GM23338 (cell line): ENCODE measurements around the gene PYGO1. TPM values are rescaled to one million over a fixed set of nuclear protein-coding genes. Genes with fewer than 3 reads are reported as not detected.

ENCODE experiments used
- ATAC-seq: fragments of 200-7000 bp; cut with Tn5 transposase; 3 replicates; pipeline ENCODE4 v1.9.1; 2020
- DNase-seq: peaks from one replicate; pipeline ENCODE4 v3.0.0-alpha.2; 2015; ENCODE audit warnings: low spot score
- H2AFZ ChIP-seq: fragments of 200-600 bp; sonication (generic); 2 replicates; pipeline ENCODE4 v1.8.0; 2016; ENCODE audit warnings: antibody characterized with exemption, mild to moderate bottlenecking, moderate library complexity
- H3F3A ChIP-seq: fragments of 200-600 bp; sonication (generic); replicated peaks from 2 replicates; pipeline ENCODE4 v1.8.0; 2017; ENCODE audit warnings: antibody characterized with exemption, mixed run types, low read depth
- H3K27ac ChIP-seq: fragments of 200-600 bp; sonication (generic); 2 replicates; pipeline ENCODE4 v1.6.1; 2016; ENCODE audit warnings: low read depth
- H3K27me3 ChIP-seq: fragments of 200-600 bp; sonication (generic); 2 replicates; pipeline ENCODE4 v1.8.0; 2016; ENCODE audit warnings: mild to moderate bottlenecking, mixed run types, moderate library complexity; ENCODE audit not compliant: insufficient read depth
- H3K36me3 ChIP-seq: fragments of 200-600 bp; sonication (generic); 2 replicates; pipeline ENCODE4 v1.8.0; 2016; ENCODE audit warnings: mild to moderate bottlenecking; ENCODE audit not compliant: insufficient read depth
- H3K4me1 ChIP-seq: fragments of 200-600 bp; sonication (generic); 2 replicates; pipeline ENCODE4 v1.8.0; 2016; ENCODE audit warnings: mild to moderate bottlenecking, moderate library complexity; ENCODE audit not compliant: insufficient read depth
- H3K4me2 ChIP-seq: fragments of 200-600 bp; sonication (generic); 2 replicates; pipeline ENCODE4 v1.7.1; 2017; ENCODE audit warnings: mixed run types
- H3K4me3 ChIP-seq: fragments of 200-600 bp; sonication (generic); 2 replicates; pipeline ENCODE4 v1.6.1; 2016; ENCODE audit warnings: mixed run types
- H3K79me2 ChIP-seq: fragments of 200-600 bp; sonication (generic); replicated peaks from 2 replicates; pipeline ENCODE4 v1.8.0; 2017; ENCODE audit warnings: mild to moderate bottlenecking; ENCODE audit not compliant: insufficient read depth
- H3K9me2 ChIP-seq: fragments of 200-600 bp; sonication (generic); 2 replicates; pipeline ENCODE4 v1.8.0; 2017; ENCODE audit not compliant: insufficient read depth
- H4K20me1 ChIP-seq: fragments of 200-600 bp; sonication (generic); replicated peaks from 2 replicates; pipeline ENCODE4 v1.8.0; 2017; ENCODE audit warnings: mild to moderate bottlenecking; ENCODE audit not compliant: insufficient read depth
- H3K27ac Mint-ChIP-seq: 2 replicates; pipeline ENCODE4 v1.8.0; 2020; ENCODE audit warnings: inconsistent platforms, mild to moderate bottlenecking, moderate library complexity, mixed read lengths
- H3K27me3 Mint-ChIP-seq: 3 replicates; pipeline ENCODE4 v1.8.0; 2022; ENCODE audit warnings: low read depth, mild to moderate bottlenecking, moderate library complexity, mixed read lengths, inconsistent platforms; ENCODE audit not compliant: insufficient read depth, poor library complexity
- H3K36me3 Mint-ChIP-seq: 3 replicates; pipeline ENCODE4 v1.8.0; 2021; ENCODE audit warnings: low read depth, mild to moderate bottlenecking, inconsistent platforms, moderate library complexity, mixed read lengths
- H3K4me1 Mint-ChIP-seq: 3 replicates; pipeline ENCODE4 v1.8.0; 2020; ENCODE audit warnings: mild to moderate bottlenecking, inconsistent platforms, mixed read lengths
- H3K4me3 Mint-ChIP-seq: 3 replicates; pipeline ENCODE4 v1.8.0; 2021; ENCODE audit warnings: moderate library complexity, mild to moderate bottlenecking, inconsistent platforms, mixed read lengths
- H3K9me3 Mint-ChIP-seq: 3 replicates; pipeline ENCODE4 v1.8.0; 2020; ENCODE audit warnings: moderate library complexity, mild to moderate bottlenecking, inconsistent platforms, mixed read lengths
- CREB1 ChIP-seq: fragments of 250-450 bp; sonication (Bioruptor Pico); IDR thresholded peaks from 2 replicates; pipeline ENCODE4 v1.5.0; 2020; ENCODE audit warnings: low read depth, mild to moderate bottlenecking, moderate library complexity
- ETS1 ChIP-seq: IDR thresholded peaks from 2 replicates; pipeline ENCODE4 v1.6.1; 2016; ENCODE audit warnings: antibody characterized with exemption
- EZH2 ChIP-seq: fragments of 200-600 bp; sonication (generic); IDR thresholded peaks from one replicate; pipeline ENCODE4 v1.8.0; 2017; ENCODE audit warnings: antibody characterized with exemption, mild to moderate bottlenecking, low read depth; ENCODE audit not compliant: unreplicated experiment
- EZH2phosphoT487 ChIP-seq: fragments of 200-600 bp; sonication (generic); IDR thresholded peaks from one replicate; pipeline ENCODE4 v1.8.1; 2018; ENCODE audit warnings: antibody characterized with exemption; ENCODE audit not compliant: unreplicated experiment
- JUNB ChIP-seq: IDR thresholded peaks from one replicate; pipeline ENCODE4 v1.6.1; 2016; ENCODE audit warnings: antibody characterized with exemption; ENCODE audit not compliant: unreplicated experiment
- NANOG ChIP-seq: IDR thresholded peaks from 2 replicates; pipeline ENCODE4 v1.6.1; 2016; ENCODE audit warnings: antibody characterized with exemption, borderline replicate concordance
- POLR2AphosphoS5 ChIP-seq: IDR thresholded peaks from 2 replicates; pipeline ENCODE4 v1.6.1; 2016; ENCODE audit warnings: antibody characterized with exemption, low read depth
- REST ChIP-seq: IDR thresholded peaks from one replicate; pipeline ENCODE4 v1.6.1; 2018; ENCODE audit warnings: antibody characterized with exemption; ENCODE audit not compliant: unreplicated experiment
- STAT1 ChIP-seq: IDR thresholded peaks from one replicate; pipeline ENCODE4 v1.6.1; 2016; ENCODE audit warnings: antibody characterized with exemption; ENCODE audit not compliant: unreplicated experiment
- ZNF114 ChIP-seq: fragments of 250-450 bp; sonication (Bioruptor Pico); IDR thresholded peaks from 2 replicates; pipeline ENCODE4 v1.5.0; 2020; ENCODE audit warnings: mild to moderate bottlenecking, moderate library complexity
- ZNF331 ChIP-seq: fragments of 250-450 bp; sonication (Bioruptor Pico); IDR thresholded peaks from 2 replicates; pipeline ENCODE4 v1.5.0; 2020; ENCODE audit warnings: low read depth, mild to moderate bottlenecking, moderate library complexity
- polyA plus RNA-seq: library from polyadenylated mRNA; unstranded; fragments of >200 nt; fragmentation: Nextera tagmentation; extraction: Ambion mirVana; gene quantifications from 2 replicates; pipeline ENCODE4 v1.2.1, GENCODE V29; 2016
- total RNA-seq: library from RNA; depleted of rRNA; stranded (reverse); fragments of >200 nt; shearing (Covaris generic); gene quantifications from 2 replicates; pipeline ENCODE4 v1.2.3, GENCODE V29; 2014
- TF ChIP-seq, protein P1 (sequence below), 2 experiments: fragments of 200-600 bp in 1 of 2; sonication (generic) in 1 of 2; conservative IDR thresholded peaks; 2 replicates each; pipeline versions ENCODE4 v1.5.1 to v1.6.1; 2016 to 2017; ENCODE audit warnings: antibody characterized with exemption in 2 of 2, low read depth in 2 of 2, mild to moderate bottlenecking in 2 of 2, moderate library complexity in 1 of 2
- TF ChIP-seq, protein P2 (sequence below): fragments of 250-450 bp; sonication (Bioruptor Pico); IDR thresholded peaks from 2 replicates; pipeline ENCODE4 v1.5.0; 2020; ENCODE audit warnings: mild to moderate bottlenecking, moderate library complexity

PYGO1 gene
- total and polyA plus RNA-seq, 2 experiments from 2014 or later: 0.18 to 0.52 TPM

DNA sequence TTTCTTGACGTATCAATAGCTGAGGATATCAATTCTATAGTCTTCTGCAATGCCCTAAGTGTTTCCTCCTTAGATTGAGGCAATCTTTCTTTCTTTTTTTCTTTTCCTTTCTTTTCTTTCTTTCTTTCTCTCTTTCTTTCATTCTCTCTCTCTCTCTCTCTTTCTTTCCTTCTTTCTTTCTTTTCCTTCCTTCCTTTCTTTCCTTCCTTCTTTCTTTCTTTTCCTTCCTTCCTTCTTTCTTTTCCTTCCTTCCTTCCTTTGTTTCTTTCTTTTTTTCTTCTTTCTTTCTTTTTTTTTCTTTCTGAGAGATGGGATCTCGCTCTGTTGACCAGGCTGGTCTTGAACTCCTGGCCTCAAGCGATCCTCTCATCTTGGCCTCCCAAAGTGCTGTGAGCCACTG is 70.1 kb downstream of the PYGO1 start:
- Mint-ChIP-seq H3K27me3 (peaks cover 1% of the 10 kb centered on the region), H3K9me3 (peaks cover 3% of the 10 kb centered on the region; the same call in 1 of the 3 replicates), H3K27ac (no peak overlapping the region), H3K4me3 (no peak overlapping the region), H3K4me1 (peaks cover 2% of the 10 kb centered on the region; the same call in 1 of the 3 replicates), H3K36me3 (no peaks in the 10 kb centered on the region)
- no peaks in the 10 kb centered on the region for H4K20me1 ChIP-seq
- no peaks in the 10 kb centered on the region for H3F3A ChIP-seq
- H3K4me1 ChIP-seq: no peaks in the 10 kb centered on the region
- H3K27ac ChIP-seq: no peak overlapping the region
- no peaks in the 10 kb centered on the region for H3K9me2 ChIP-seq
- TF ChIP-seq ZNF114 (CRISPR knock-in tag) (no peak), EZH2 (no peak), ZNF331 (no peak), REST (no peak), EZH2phosphoT487 (no peak), POLR2AphosphoS5 (no peak), STAT1 (no peak), NANOG (no peak), CREB1 (CRISPR knock-in tag) (no peak), JUNB (no peak), ETS1 (no peak)
- TF ChIP-seq, protein P1, sequence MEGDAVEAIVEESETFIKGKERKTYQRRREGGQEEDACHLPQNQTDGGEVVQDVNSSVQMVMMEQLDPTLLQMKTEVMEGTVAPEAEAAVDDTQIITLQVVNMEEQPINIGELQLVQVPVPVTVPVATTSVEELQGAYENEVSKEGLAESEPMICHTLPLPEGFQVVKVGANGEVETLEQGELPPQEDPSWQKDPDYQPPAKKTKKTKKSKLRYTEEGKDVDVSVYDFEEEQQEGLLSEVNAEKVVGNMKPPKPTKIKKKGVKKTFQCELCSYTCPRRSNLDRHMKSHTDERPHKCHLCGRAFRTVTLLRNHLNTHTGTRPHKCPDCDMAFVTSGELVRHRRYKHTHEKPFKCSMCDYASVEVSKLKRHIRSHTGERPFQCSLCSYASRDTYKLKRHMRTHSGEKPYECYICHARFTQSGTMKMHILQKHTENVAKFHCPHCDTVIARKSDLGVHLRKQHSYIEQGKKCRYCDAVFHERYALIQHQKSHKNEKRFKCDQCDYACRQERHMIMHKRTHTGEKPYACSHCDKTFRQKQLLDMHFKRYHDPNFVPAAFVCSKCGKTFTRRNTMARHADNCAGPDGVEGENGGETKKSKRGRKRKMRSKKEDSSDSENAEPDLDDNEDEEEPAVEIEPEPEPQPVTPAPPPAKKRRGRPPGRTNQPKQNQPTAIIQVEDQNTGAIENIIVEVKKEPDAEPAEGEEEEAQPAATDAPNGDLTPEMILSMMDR (conservative IDR thresholded peaks at IDR 0.05; ENCODE audit: low read depth in 2 of 2): no peak
- TF ChIP-seq, protein P2, sequence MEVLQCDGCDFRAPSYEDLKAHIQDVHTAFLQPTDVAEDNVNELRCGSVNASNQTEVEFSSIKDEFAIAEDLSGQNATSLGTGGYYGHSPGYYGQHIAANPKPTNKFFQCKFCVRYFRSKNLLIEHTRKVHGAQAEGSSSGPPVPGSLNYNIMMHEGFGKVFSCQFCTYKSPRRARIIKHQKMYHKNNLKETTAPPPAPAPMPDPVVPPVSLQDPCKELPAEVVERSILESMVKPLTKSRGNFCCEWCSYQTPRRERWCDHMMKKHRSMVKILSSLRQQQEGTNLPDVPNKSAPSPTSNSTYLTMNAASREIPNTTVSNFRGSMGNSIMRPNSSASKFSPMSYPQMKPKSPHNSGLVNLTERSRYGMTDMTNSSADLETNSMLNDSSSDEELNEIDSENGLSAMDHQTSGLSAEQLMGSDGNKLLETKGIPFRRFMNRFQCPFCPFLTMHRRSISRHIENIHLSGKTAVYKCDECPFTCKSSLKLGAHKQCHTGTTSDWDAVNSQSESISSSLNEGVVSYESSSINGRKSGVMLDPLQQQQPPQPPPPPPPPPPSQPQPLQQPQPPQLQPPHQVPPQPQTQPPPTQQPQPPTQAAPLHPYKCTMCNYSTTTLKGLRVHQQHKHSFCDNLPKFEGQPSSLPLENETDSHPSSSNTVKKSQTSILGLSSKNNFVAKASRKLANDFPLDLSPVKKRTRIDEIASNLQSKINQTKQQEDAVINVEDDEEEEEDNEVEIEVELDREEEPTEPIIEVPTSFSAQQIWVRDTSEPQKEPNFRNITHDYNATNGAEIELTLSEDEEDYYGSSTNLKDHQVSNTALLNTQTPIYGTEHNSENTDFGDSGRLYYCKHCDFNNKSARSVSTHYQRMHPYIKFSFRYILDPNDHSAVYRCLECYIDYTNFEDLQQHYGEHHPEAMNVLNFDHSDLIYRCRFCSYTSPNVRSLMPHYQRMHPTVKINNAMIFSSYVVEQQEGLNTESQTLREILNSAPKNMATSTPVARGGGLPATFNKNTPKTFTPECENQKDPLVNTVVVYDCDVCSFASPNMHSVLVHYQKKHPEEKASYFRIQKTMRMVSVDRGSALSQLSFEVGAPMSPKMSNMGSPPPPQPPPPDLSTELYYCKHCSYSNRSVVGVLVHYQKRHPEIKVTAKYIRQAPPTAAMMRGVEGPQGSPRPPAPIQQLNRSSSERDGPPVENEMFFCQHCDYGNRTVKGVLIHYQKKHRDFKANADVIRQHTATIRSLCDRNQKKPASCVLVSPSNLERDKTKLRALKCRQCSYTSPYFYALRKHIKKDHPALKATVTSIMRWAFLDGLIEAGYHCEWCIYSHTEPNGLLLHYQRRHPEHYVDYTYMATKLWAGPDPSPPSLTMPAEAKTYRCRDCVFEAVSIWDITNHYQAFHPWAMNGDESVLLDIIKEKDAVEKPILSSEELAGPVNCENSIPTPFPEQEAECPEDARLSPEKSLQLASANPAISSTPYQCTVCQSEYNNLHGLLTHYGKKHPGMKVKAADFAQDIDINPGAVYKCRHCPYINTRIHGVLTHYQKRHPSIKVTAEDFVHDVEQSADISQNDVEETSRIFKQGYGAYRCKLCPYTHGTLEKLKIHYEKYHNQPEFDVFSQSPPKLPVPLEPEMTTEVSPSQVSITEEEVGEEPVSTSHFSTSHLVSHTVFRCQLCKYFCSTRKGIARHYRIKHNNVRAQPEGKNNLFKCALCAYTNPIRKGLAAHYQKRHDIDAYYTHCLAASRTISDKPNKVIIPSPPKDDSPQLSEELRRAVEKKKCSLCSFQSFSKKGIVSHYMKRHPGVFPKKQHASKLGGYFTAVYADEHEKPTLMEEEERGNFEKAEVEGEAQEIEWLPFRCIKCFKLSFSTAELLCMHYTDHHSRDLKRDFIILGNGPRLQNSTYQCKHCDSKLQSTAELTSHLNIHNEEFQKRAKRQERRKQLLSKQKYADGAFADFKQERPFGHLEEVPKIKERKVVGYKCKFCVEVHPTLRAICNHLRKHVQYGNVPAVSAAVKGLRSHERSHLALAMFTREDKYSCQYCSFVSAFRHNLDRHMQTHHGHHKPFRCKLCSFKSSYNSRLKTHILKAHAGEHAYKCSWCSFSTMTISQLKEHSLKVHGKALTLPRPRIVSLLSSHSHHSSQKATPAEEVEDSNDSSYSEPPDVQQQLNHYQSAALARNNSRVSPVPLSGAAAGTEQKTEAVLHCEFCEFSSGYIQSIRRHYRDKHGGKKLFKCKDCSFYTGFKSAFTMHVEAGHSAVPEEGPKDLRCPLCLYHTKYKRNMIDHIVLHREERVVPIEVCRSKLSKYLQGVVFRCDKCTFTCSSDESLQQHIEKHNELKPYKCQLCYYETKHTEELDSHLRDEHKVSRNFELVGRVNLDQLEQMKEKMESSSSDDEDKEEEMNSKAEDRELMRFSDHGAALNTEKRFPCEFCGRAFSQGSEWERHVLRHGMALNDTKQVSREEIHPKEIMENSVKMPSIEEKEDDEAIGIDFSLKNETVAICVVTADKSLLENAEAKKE (CRISPR knock-in tag): no peak
- ATAC-seq (no peak), DNase-seq (no peak)
- H3K79me2 ChIP-seq: no peaks in the 10 kb centered on the region
- H2AFZ ChIP-seq: no peak overlapping the region
- no peaks in the 10 kb centered on the region for H3K36me3 ChIP-seq
- no peak overlapping the region for H3K4me2 ChIP-seq
- no peak overlapping the region for H3K4me3 ChIP-seq
- no peaks in the 10 kb centered on the region for H3K27me3 ChIP-seq
